GM12891 (cell line): Measurements from ENCODE around the gene RBMXL2.

Experiments used
- POLR2A ChIP-seq: IDR thresholded peaks from 2 replicates; pipeline ENCODE4 v1.6.1; 2011; ENCODE audit warnings: low read depth, low read length, control low read depth
- TAF1 ChIP-seq: IDR thresholded peaks from 2 replicates; pipeline ENCODE4 v1.6.1; 2011; ENCODE audit warnings: low read depth, low read length, control low read depth

GRCh38 chr11:7081441-7081840 lies 7.4 kb upstream of the RBMXL2 start:
- TF ChIP-seq POLR2A (no peak), TAF1 (no peak)
